Thyroid gland (tissue), 4 donors: Measurements from ENCODE around the gene ATF3.

Source experiments
- CTCF ChIP-seq, 6 experiments: fragments of 200-600 bp in 3 of 6; fragments of 450-650 bp in 3 of 6; sonication (generic) in 3 of 6; IDR thresholded peaks; one replicate each; pipeline ENCODE4 v1.5.1; 2016 to 2019; ENCODE audit warnings: antibody characterized with exemption in 6 of 6, mild to moderate bottlenecking in 2 of 6, inconsistent platforms in 1 of 6, moderate library complexity in 1 of 6
- POLR2A ChIP-seq, 2 donors: fragments of 450-650 bp; IDR thresholded peaks; one replicate each; pipeline ENCODE4 v1.6.1; 2017; ENCODE audit warnings: antibody characterized with exemption in 2 of 2, mild to moderate bottlenecking in 2 of 2, moderate library complexity in 1 of 2

GRCh38 chr1:212651521-212651920 lies 43.0 kb downstream of the ATF3 start:
- TF ChIP-seq CTCF (IDR thresholded peaks at IDR 0.05) (no peak), POLR2A (IDR thresholded peaks at IDR 0.05) (no peak)
